SK-N-SH treated with all-trans-retinoic acid at 6 μM for 48 hours (cell line): ENCODE data around the gene GSE1.

Experiments used
- PPARA ChIP-seq: fragments of 250-450 bp; sonication (Bioruptor Pico); IDR thresholded peaks from 2 replicates; pipeline ENCODE4 v1.5.0; 2020; ENCODE audit warnings: mild to moderate bottlenecking, borderline replicate concordance
- TCF4 ChIP-seq: fragments of 250-450 bp; sonication (Bioruptor Pico); IDR thresholded peaks from 2 replicates; pipeline ENCODE4 v1.8.0; 2021; ENCODE audit warnings: mild to moderate bottlenecking, moderate library complexity, borderline replicate concordance
- ZC3H10 ChIP-seq: fragments of 250-450 bp; sonication (Bioruptor Pico); IDR thresholded peaks from 2 replicates; pipeline ENCODE4 v1.5.1; 2021; ENCODE audit warnings: mild to moderate bottlenecking, moderate library complexity
- ZFP3 ChIP-seq: fragments of 250-450 bp; sonication (Bioruptor Pico); IDR thresholded peaks from 2 replicates; pipeline ENCODE4 v1.5.0; 2020; ENCODE audit warnings: mild to moderate bottlenecking, moderate library complexity
- ZNF565 ChIP-seq: fragments of 450-650 bp; formaldehyde crosslinking; conservative IDR thresholded peaks from 2 replicates; pipeline ENCODE4 v1.5.0; 2020; ENCODE audit warnings: low read depth, mild to moderate bottlenecking, moderate library complexity
- TF ChIP-seq, protein P1 (sequence below): fragments of 250-450 bp; sonication (Bioruptor Pico); IDR thresholded peaks from 2 replicates; pipeline ENCODE4 v1.8.0; 2020; ENCODE audit warnings: mild to moderate bottlenecking, moderate library complexity, borderline replicate concordance
- TF ChIP-seq, protein P2 (sequence below): fragments of 250-450 bp; sonication (Bioruptor Pico); IDR thresholded peaks from 2 replicates; pipeline ENCODE4 v1.5.1; 2020; ENCODE audit warnings: low read depth, mild to moderate bottlenecking, moderate library complexity

DNA sequence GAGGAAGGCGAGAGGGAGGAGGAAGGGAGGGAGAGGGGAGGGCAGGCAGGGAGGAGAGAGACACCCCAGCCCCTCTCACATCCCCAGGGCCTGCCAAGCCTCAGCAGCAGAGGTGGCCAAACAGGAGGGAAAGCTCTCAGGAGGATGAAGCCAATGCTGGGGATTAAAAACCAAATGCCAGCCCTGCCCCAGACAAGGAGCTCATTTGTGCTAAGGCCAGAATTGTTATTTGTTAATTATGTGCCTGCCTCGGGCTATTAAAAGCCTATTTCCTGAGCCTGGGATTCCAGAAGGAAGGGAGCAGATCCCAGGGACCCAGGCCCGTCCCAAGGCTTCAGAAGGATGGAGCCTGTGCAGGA, 103.5 kb downstream of the GSE1 start:
- no peak for TF ChIP-seq ZNF565 (CRISPR knock-in tag)
- TF ChIP-seq, protein P1, sequence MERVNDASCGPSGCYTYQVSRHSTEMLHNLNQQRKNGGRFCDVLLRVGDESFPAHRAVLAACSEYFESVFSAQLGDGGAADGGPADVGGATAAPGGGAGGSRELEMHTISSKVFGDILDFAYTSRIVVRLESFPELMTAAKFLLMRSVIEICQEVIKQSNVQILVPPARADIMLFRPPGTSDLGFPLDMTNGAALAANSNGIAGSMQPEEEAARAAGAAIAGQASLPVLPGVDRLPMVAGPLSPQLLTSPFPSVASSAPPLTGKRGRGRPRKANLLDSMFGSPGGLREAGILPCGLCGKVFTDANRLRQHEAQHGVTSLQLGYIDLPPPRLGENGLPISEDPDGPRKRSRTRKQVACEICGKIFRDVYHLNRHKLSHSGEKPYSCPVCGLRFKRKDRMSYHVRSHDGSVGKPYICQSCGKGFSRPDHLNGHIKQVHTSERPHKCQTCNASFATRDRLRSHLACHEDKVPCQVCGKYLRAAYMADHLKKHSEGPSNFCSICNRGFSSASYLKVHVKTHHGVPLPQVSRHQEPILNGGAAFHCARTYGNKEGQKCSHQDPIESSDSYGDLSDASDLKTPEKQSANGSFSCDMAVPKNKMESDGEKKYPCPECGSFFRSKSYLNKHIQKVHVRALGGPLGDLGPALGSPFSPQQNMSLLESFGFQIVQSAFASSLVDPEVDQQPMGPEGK (CRISPR knock-in tag) = no peak
- no peak for TF ChIP-seq ZC3H10 (CRISPR knock-in tag)
- no peak for TF ChIP-seq ZFP3 (CRISPR knock-in tag)
- no peak for TF ChIP-seq TCF4
- TF ChIP-seq PPARA (CRISPR knock-in tag) = no peak
- TF ChIP-seq, protein P2, sequence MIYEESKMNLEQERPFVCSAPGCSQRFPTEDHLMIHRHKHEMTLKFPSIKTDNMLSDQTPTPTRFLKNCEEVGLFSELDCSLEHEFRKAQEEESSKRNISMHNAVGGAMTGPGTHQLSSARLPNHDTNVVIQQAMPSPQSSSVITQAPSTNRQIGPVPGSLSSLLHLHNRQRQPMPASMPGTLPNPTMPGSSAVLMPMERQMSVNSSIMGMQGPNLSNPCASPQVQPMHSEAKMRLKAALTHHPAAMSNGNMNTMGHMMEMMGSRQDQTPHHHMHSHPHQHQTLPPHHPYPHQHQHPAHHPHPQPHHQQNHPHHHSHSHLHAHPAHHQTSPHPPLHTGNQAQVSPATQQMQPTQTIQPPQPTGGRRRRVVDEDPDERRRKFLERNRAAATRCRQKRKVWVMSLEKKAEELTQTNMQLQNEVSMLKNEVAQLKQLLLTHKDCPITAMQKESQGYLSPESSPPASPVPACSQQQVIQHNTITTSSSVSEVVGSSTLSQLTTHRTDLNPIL (CRISPR knock-in tag) = no peak
